PC-3 (cell line): ENCODE measurements around the gene MAML3.

Source experiments
- EZH2 ChIP-seq: fragments of 300-600 bp; sonication (generic); IDR thresholded peaks from one replicate; pipeline ENCODE4 v1.6.1; 2017; ENCODE audit warnings: antibody characterized with exemption, mild to moderate bottlenecking, low read length; ENCODE audit not compliant: unreplicated experiment
- EZH2phosphoT487 ChIP-seq: fragments of 300-600 bp; sonication (generic); IDR thresholded peaks from 2 replicates; pipeline ENCODE4 v1.6.1; 2018; ENCODE audit warnings: mild to moderate bottlenecking, antibody characterized with exemption, low read length, borderline replicate concordance
- TF ChIP-seq, protein P1 (sequence below): fragments of 300-600 bp; sonication (generic); conservative IDR thresholded peaks from 2 replicates; pipeline ENCODE4 v1.5.1; 2017; ENCODE audit warnings: antibody characterized with exemption, low read depth, mild to moderate bottlenecking, low read length

DNA sequence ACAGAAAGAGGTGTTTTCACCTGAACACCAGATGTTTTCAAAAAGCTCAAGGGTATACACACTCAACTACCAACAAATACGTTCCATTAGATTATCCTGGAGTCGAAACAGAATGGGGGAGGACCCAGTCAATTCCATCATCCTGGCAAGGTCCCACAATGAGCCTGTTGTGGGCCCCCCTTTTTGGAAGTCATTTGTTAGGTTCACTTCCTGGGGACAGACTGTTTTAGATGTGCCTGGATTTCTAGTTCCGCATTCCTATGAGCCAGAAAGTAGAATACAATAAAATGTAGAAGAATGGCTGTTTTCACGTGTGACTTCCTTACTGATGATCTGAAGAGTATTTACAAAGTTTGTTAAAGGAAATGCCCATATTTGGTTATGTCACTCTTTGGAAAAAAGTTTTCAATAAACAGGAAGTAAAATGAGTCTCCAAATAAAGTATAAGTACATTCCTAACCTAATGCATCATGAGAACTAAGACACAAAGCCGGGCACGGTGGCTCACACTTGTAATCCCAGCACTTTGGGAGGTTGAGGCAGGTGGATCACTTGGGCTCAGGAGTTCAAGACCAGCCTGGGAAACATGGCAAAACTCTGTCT, 192.5 kb downstream of the MAML3 start:
- TF ChIP-seq EZH2 (no peak), EZH2phosphoT487 (no peak)
- TF ChIP-seq, protein P1, sequence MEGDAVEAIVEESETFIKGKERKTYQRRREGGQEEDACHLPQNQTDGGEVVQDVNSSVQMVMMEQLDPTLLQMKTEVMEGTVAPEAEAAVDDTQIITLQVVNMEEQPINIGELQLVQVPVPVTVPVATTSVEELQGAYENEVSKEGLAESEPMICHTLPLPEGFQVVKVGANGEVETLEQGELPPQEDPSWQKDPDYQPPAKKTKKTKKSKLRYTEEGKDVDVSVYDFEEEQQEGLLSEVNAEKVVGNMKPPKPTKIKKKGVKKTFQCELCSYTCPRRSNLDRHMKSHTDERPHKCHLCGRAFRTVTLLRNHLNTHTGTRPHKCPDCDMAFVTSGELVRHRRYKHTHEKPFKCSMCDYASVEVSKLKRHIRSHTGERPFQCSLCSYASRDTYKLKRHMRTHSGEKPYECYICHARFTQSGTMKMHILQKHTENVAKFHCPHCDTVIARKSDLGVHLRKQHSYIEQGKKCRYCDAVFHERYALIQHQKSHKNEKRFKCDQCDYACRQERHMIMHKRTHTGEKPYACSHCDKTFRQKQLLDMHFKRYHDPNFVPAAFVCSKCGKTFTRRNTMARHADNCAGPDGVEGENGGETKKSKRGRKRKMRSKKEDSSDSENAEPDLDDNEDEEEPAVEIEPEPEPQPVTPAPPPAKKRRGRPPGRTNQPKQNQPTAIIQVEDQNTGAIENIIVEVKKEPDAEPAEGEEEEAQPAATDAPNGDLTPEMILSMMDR, result no peak
